OCI-LY7 (cell line): ENCODE results near the gene FAU. TPM values are rescaled to one million over a fixed set of nuclear protein-coding genes. Genes with fewer than 3 reads are reported as not detected.

ENCODE experiments used
- BruUV-seq: library from RNA; stranded (reverse); fragments of 400-500 nt; replicated peaks from 2 replicates; lab custom pipeline; 2021; lab: Mats Ljungman, UMichigan
- CTCF ChIA-PET: fragments of 300-600 bp; sonication (Branson Sonifier 250); formaldehyde crosslinking; loops from one replicate; lab custom pipeline; 2022; ENCODE audit warnings: antibody characterized with exemption; ENCODE audit not compliant: unreplicated experiment; lab: Charles Lee
- POLR2A ChIA-PET: fragments of 300-600 bp; sonication (Branson Sonifier 250); formaldehyde crosslinking; loops from one replicate; lab custom pipeline; 2022; ENCODE audit warnings: antibody characterized with exemption; lab: Charles Lee
- DNase-seq: peaks from one replicate; pipeline ENCODE4 v3.0.0-alpha.2; 2015; ENCODE audit warnings: low spot score
- H2AFZ ChIP-seq: fragments of 200-600 bp; sonication (generic), shearing (Covaris generic); 2 replicates; pipeline ENCODE4 v1.6.1; 2014; ENCODE audit warnings: mild to moderate bottlenecking, antibody characterized with exemption, low read length, moderate library complexity
- H3K27ac ChIP-seq: fragments of 200-600 bp; sonication (generic); 2 replicates; pipeline ENCODE4 v1.5.1; 2014; ENCODE audit warnings: mixed run types, low read depth, mild to moderate bottlenecking, moderate library complexity, low read length, inconsistent platforms; ENCODE audit not compliant: poor library complexity, severe bottlenecking
- H3K36me3 ChIP-seq: fragments of 200-600 bp; sonication (generic); 2 replicates; pipeline ENCODE4 v1.6.1; 2014; ENCODE audit warnings: mild to moderate bottlenecking, antibody characterized with exemption, low read length, moderate library complexity, mixed read lengths; ENCODE audit not compliant: insufficient read depth
- H3K4me1 ChIP-seq: fragments of 200-600 bp; sonication (generic); 2 replicates; pipeline ENCODE4 v1.5.1; 2014; ENCODE audit warnings: mild to moderate bottlenecking, low read length; ENCODE audit not compliant: insufficient read depth, poor library complexity, severe bottlenecking
- H3K4me2 ChIP-seq: fragments of 200-600 bp; sonication (generic); 2 replicates; pipeline ENCODE4 v1.6.1; 2014; ENCODE audit warnings: mild to moderate bottlenecking, low read length
- H3K4me3 ChIP-seq: fragments of 200-600 bp; sonication (generic); 2 replicates; pipeline ENCODE4 v1.5.1; 2014; ENCODE audit warnings: mild to moderate bottlenecking, low read depth, low read length; ENCODE audit not compliant: poor library complexity, severe bottlenecking
- H3K79me2 ChIP-seq: fragments of 200-600 bp; sonication (generic); 2 replicates; pipeline ENCODE4 v1.6.1; 2016; ENCODE audit warnings: low read depth, mild to moderate bottlenecking, low read length, moderate library complexity, mixed read lengths; ENCODE audit not compliant: insufficient read depth
- H3K9me2 ChIP-seq: fragments of 200-600 bp; sonication (generic); 2 replicates; pipeline ENCODE4 v1.6.1; 2016; ENCODE audit warnings: mild to moderate bottlenecking, low read length, mixed read lengths; ENCODE audit not compliant: insufficient read depth
- H3K9me3 ChIP-seq: fragments of 200-600 bp; sonication (generic); 2 replicates; pipeline ENCODE4 v1.6.1; 2014; ENCODE audit warnings: mild to moderate bottlenecking, mixed run types, low read length, mixed read lengths
- H4K20me1 ChIP-seq: fragments of 200-600 bp; sonication (generic); 2 replicates; pipeline ENCODE4 v1.6.1; 2014; ENCODE audit warnings: mild to moderate bottlenecking, antibody characterized with exemption, low read length, moderate library complexity, mixed read lengths; ENCODE audit not compliant: insufficient read depth
- EZH2phosphoT487 ChIP-seq: fragments of 200-600 bp; sonication (generic); IDR thresholded peaks from 2 replicates; pipeline ENCODE4 v1.6.1; 2018; ENCODE audit warnings: low read depth, borderline replicate concordance, mild to moderate bottlenecking, mixed run types, antibody characterized with exemption, low read length, moderate library complexity, mixed read lengths
- intact Hi-C: fragments of 100-400 bp; cut with micrococcal nuclease; formaldehyde crosslinking; loops from one replicate; pipeline ENCODE4 v1.10.0; 2022; ENCODE audit not compliant: unreplicated experiment
- microRNA-seq: library from miRNA; unstranded; fragments of <30 nt; microRNA quantifications from one replicate; pipeline ENCODE4 v1.2.0, GENCODE V29; 2022; ENCODE audit warnings: borderline replicate concordance
- small RNA-seq: library from RNA; depleted of rRNA; stranded (forward); fragments of <200 nt; gene quantifications from one replicate; pipeline ENCODE3, GENCODE V24; 2014
- total RNA-seq, 2 experiments: library from RNA; depleted of rRNA in 1 of 2; stranded (reverse); fragments of >200 nt in 1 of 2; shearing (Covaris generic) in 1 of 2; gene quantifications; 2 replicates each; pipeline ENCODE4 v1.2.3, GENCODE V29; 2014 to 2022
- TF ChIP-seq, protein P1 (sequence below): fragments of 200-600 bp; sonication (generic); conservative IDR thresholded peaks from 2 replicates; pipeline ENCODE4 v1.5.1; 2014; ENCODE audit warnings: mild to moderate bottlenecking, antibody characterized with exemption, low read length, moderate library complexity, mixed read lengths

Gene FAU
- total RNA-seq, 2 experiments from 2014 or later, result 1,406 to 1,573 TPM

DNA sequence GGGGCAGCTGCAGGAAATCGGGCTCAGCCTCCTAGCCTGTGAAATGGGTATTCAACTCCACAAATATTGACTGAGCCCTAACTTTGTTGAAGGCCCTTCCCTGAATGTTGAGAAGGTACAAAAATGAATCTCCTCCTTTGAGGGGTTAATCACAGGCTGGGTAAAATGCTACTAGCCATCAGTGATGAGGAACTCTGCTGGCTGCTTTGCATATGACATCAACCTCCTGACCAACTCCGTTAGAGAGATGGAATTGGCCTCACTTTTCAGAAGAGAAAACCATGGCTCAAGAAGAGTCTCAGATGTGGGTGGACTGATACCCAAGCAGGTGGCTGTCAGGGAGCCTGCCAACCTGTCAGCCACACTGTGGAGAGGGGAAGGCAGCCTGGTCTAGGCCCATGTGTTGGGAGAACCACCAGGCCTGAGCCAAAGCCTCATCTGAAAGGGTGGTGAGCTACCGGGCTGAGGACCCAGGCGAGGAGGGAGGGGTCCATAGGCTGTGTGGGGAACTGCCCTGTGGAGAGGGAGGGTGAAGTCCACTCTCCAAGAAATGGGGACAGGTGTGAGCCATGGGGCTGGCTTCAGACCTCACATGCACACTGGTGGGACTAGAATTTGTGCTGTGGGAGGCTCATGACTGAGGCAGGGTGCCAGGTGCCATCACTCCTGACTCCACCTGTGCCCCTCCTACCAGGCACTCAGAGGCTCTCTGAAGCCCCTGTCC, 49.9 kb downstream of the FAU start:
- Histone ChIP-seq H3K9me3 (no peaks in the 10 kb centered on the region), H2AFZ (peak overlapping the region; percentile 27; the same call in 1 of the 2 replicates), H3K4me2 (peak overlapping the region; percentile 37; the same call in 1 of the 2 replicates), H3K27ac (peak overlapping the region; percentile 26), H3K9me2 (no peaks in the 10 kb centered on the region), H3K4me1 (peaks cover 19% of the 10 kb centered on the region), H3K36me3 (peaks cover 26% of the 10 kb centered on the region), H3K4me3 (no peak overlapping the region), H3K79me2 (peaks cover under 1% of the 10 kb centered on the region; the same call in 1 of the 2 replicates), H4K20me1 (no peaks in the 10 kb centered on the region)
- DNase-seq, result peak; percentile 36
- TF ChIP-seq, protein P1, sequence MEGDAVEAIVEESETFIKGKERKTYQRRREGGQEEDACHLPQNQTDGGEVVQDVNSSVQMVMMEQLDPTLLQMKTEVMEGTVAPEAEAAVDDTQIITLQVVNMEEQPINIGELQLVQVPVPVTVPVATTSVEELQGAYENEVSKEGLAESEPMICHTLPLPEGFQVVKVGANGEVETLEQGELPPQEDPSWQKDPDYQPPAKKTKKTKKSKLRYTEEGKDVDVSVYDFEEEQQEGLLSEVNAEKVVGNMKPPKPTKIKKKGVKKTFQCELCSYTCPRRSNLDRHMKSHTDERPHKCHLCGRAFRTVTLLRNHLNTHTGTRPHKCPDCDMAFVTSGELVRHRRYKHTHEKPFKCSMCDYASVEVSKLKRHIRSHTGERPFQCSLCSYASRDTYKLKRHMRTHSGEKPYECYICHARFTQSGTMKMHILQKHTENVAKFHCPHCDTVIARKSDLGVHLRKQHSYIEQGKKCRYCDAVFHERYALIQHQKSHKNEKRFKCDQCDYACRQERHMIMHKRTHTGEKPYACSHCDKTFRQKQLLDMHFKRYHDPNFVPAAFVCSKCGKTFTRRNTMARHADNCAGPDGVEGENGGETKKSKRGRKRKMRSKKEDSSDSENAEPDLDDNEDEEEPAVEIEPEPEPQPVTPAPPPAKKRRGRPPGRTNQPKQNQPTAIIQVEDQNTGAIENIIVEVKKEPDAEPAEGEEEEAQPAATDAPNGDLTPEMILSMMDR, result no peak
- TF ChIP-seq EZH2phosphoT487, result no peak
- BruUV-seq, result no TSS peak
- POLR2A ChIA-PET, result interaction anchor here (1.5 kb wide), 1 partner anchor 11 kb away, joined by 4 read pairs; the partner anchor contains the start of genes CDCA5 and ZFPL1
- intact Hi-C loops, result no loop called here
- CTCF ChIA-PET, result no interaction called here

Small RNA genes lying within 50 kb of the gene (microRNA-seq; reads per million reads assigned to microRNA genes)
- 3.8 reads per million for gene MIR6751

Small RNA genes lying within 50 kb of the gene (small RNA-seq; reads per million reads assigned to genes)
- gene HIGD1AP10, result not detected
- not detected for gene PDCL2P2
- gene RNU2-23P, result 23.6 reads per million, percentile 97 among the genes with 10 or more reads in this experiment

Other genes starting within 250 kb of the FAU start
- gene EHD1, start 243.5 kb downstream of the FAU start, total RNA-seq (2014; rRNA removed; shearing (Covaris generic)), result 101 and 107 TPM in 2 replicates
- 153 and 177 TPM in 2 replicates for gene EHD1, start 243.5 kb downstream of the FAU start, total RNA-seq (2022)
- 18.1 and 29.0 TPM in 2 replicates for gene ATG2A, start 204.9 kb downstream of the FAU start, total RNA-seq (2014; rRNA removed; shearing (Covaris generic))
- 28.2 and 28.7 TPM in 2 replicates for gene ATG2A, start 204.9 kb downstream of the FAU start, total RNA-seq (2022)
- gene PPP2R5B, start 197.4 kb downstream of the FAU start, total RNA-seq (2014; rRNA removed; shearing (Covaris generic)), result 8.6 and 8.8 TPM in 2 replicates
- 13.3 and 16.2 TPM in 2 replicates for gene PPP2R5B, start 197.4 kb downstream of the FAU start, total RNA-seq (2022)
- not detected in 2 replicates for gene GPHA2, start 186.2 kb downstream of the FAU start, total RNA-seq (2014; rRNA removed; shearing (Covaris generic))
- gene GPHA2, start 186.2 kb downstream of the FAU start, total RNA-seq (2022), result not detected in 2 replicates
- gene MAJIN, start 150.0 kb downstream of the FAU start, total RNA-seq (2014; rRNA removed; shearing (Covaris generic)), result not detected in 2 replicates
- not detected in 2 replicates for gene MAJIN, start 150.0 kb downstream of the FAU start, total RNA-seq (2022)
- 0.33 and 0.79 TPM in 2 replicates for gene BATF2, start 125.2 kb downstream of the FAU start, total RNA-seq (2014; rRNA removed; shearing (Covaris generic))
- gene BATF2, start 125.2 kb downstream of the FAU start, total RNA-seq (2022), result 0.61 and 0.70 TPM in 2 replicates
- 113 and 130 TPM in 2 replicates for gene ARL2, start 108.0 kb downstream of the FAU start, total RNA-seq (2014; rRNA removed; shearing (Covaris generic))
- gene ARL2, start 108.0 kb downstream of the FAU start, total RNA-seq (2022), result 95.9 and 102 TPM in 2 replicates
- gene SNX15, start 94.7 kb downstream of the FAU start, total RNA-seq (2014; rRNA removed; shearing (Covaris generic)), result 25.9 and 31.6 TPM in 2 replicates
- gene SNX15, start 94.7 kb downstream of the FAU start, total RNA-seq (2022), result 28.3 and 33.6 TPM in 2 replicates
- 23.3 and 28.2 TPM in 2 replicates for gene SAC3D1, start 80.9 kb downstream of the FAU start, total RNA-seq (2014; rRNA removed; shearing (Covaris generic))
- 32.5 and 32.7 TPM in 2 replicates for gene SAC3D1, start 80.9 kb downstream of the FAU start, total RNA-seq (2022)
- 2.7 and 7.1 TPM in 2 replicates for gene NAALADL1, start 63.6 kb downstream of the FAU start, total RNA-seq (2014; rRNA removed; shearing (Covaris generic))
- gene NAALADL1, start 63.6 kb downstream of the FAU start, total RNA-seq (2022), result 3.9 and 4.6 TPM in 2 replicates
- 119 and 135 TPM in 2 replicates for gene CDCA5, start 38.1 kb downstream of the FAU start, total RNA-seq (2014; rRNA removed; shearing (Covaris generic))
- 151 and 153 TPM in 2 replicates for gene CDCA5, start 38.1 kb downstream of the FAU start, total RNA-seq (2022)
- gene ZFPL1, start 37.9 kb downstream of the FAU start, total RNA-seq (2014; rRNA removed; shearing (Covaris generic)), result 39.5 and 43.9 TPM in 2 replicates
- 38.4 and 42.6 TPM in 2 replicates for gene ZFPL1, start 37.9 kb downstream of the FAU start, total RNA-seq (2022)
- gene VPS51, start 25.9 kb downstream of the FAU start, total RNA-seq (2014; rRNA removed; shearing (Covaris generic)), result 214 and 221 TPM in 2 replicates
- 119 and 146 TPM in 2 replicates for gene VPS51, start 25.9 kb downstream of the FAU start, total RNA-seq (2022)
- gene TM7SF2, start 10.3 kb downstream of the FAU start, total RNA-seq (2014; rRNA removed; shearing (Covaris generic)), result 25.8 and 30.1 TPM in 2 replicates
- gene TM7SF2, start 10.3 kb downstream of the FAU start, total RNA-seq (2022), result 46.7 and 54.1 TPM in 2 replicates
- gene ZNHIT2, start 4.4 kb downstream of the FAU start, total RNA-seq (2014; rRNA removed; shearing (Covaris generic)), result 29.9 and 32.4 TPM in 2 replicates
- gene ZNHIT2, start 4.4 kb downstream of the FAU start, total RNA-seq (2022), result 10.7 and 11.5 TPM in 2 replicates
- 81.6 and 83.2 TPM in 2 replicates for gene MRPL49, start 187 bp upstream of the FAU start, total RNA-seq (2014; rRNA removed; shearing (Covaris generic))
- gene MRPL49, start 187 bp upstream of the FAU start, total RNA-seq (2022), result 65.2 and 67.2 TPM in 2 replicates
- gene SYVN1, start 12.4 kb upstream of the FAU start, total RNA-seq (2014; rRNA removed; shearing (Covaris generic)), result 102 and 134 TPM in 2 replicates
- gene SYVN1, start 12.4 kb upstream of the FAU start, total RNA-seq (2022), result 310 and 320 TPM in 2 replicates
- gene SPDYC, start 48.1 kb upstream of the FAU start, total RNA-seq (2014; rRNA removed; shearing (Covaris generic)), result not detected in 2 replicates
- gene SPDYC, start 48.1 kb upstream of the FAU start, total RNA-seq (2022), result not detected in 2 replicates
- gene CAPN1, start 59.8 kb upstream of the FAU start, total RNA-seq (2014; rRNA removed; shearing (Covaris generic)), result 66.9 and 89.9 TPM in 2 replicates
- gene CAPN1, start 59.8 kb upstream of the FAU start, total RNA-seq (2022), result 111 and 118 TPM in 2 replicates
- 47.5 and 50.0 TPM in 2 replicates for gene POLA2, start 139.8 kb upstream of the FAU start, total RNA-seq (2014; rRNA removed; shearing (Covaris generic))
- 89.1 and 103 TPM in 2 replicates for gene POLA2, start 139.8 kb upstream of the FAU start, total RNA-seq (2022)
- gene CDC42EP2, start 192.7 kb upstream of the FAU start, total RNA-seq (2014; rRNA removed; shearing (Covaris generic)), result not detected in 2 replicates
- gene CDC42EP2, start 192.7 kb upstream of the FAU start, total RNA-seq (2022), result 1.7 and 3.9 TPM in 2 replicates
- gene DPF2, start 211.7 kb upstream of the FAU start, total RNA-seq (2014; rRNA removed; shearing (Covaris generic)), result 38.5 and 39.9 TPM in 2 replicates
- gene DPF2, start 211.7 kb upstream of the FAU start, total RNA-seq (2022), result 62.2 and 64.2 TPM in 2 replicates
- 2.2 and 2.7 TPM in 2 replicates for gene TIGD3, start 232.6 kb upstream of the FAU start, total RNA-seq (2014; rRNA removed; shearing (Covaris generic))
- gene TIGD3, start 232.6 kb upstream of the FAU start, total RNA-seq (2022), result 2.0 TPM in 2 replicates